ENCODE measurements around the gene DISP3. TPM values are rescaled to one million over a fixed set of nuclear protein-coding genes. Genes with fewer than 3 reads are reported as not detected.

Gene DISP3
- total and polyA plus RNA-seq, 8 donors: 0.13 to 6.7 (median 0.74) TPM

- Histone ChIP-seq H3K9me3 (no peaks in the 10 kb centered on the region), H3K36me3 (no peaks in the 10 kb centered on the region), H3K4me1 (no peaks in the 10 kb centered on the region), H3K4me3 (no peak overlapping the region), H3K27me3 (no peaks in the 10 kb centered on the region), H3K27ac (no peak overlapping the region)
- WGBS, 2 donors: 44 to 45% methylated on average over 8 of the region's 8 CpGs
- DNase-seq (no peak), ATAC-seq (no peak), FAIRE-seq (no peak)
- intact Hi-C loops (cut with DNase I): no loop called here
- TF ChIP-seq, protein P1, sequence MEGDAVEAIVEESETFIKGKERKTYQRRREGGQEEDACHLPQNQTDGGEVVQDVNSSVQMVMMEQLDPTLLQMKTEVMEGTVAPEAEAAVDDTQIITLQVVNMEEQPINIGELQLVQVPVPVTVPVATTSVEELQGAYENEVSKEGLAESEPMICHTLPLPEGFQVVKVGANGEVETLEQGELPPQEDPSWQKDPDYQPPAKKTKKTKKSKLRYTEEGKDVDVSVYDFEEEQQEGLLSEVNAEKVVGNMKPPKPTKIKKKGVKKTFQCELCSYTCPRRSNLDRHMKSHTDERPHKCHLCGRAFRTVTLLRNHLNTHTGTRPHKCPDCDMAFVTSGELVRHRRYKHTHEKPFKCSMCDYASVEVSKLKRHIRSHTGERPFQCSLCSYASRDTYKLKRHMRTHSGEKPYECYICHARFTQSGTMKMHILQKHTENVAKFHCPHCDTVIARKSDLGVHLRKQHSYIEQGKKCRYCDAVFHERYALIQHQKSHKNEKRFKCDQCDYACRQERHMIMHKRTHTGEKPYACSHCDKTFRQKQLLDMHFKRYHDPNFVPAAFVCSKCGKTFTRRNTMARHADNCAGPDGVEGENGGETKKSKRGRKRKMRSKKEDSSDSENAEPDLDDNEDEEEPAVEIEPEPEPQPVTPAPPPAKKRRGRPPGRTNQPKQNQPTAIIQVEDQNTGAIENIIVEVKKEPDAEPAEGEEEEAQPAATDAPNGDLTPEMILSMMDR (IDR thresholded peaks at IDR 0.05): no peak
These were observed 5.4 kb upstream of the DISP3 start for GRCh38 chr1:11473491-11474034.

GRCh38 chr1:11474826-11475225 lies 4.1 kb upstream of the DISP3 start:
- Histone ChIP-seq H3K4me3 (no peak overlapping the region), H3K9me3 (no peaks in the 10 kb centered on the region), H3K27me3 (no peaks in the 10 kb centered on the region), H3K27ac (no peak overlapping the region), H3K36me3 (no peaks in the 10 kb centered on the region), H3K4me1 (peaks cover 0 to 7% (median 0%) of the 10 kb centered on the region in 3 donors)
- no peak for ATAC-seq
- DNase-seq: no peak
- intact Hi-C loops (cut with DNase I): no loop called here
- 63 to 64% methylated on average over 5 of the region's 5 CpGs for WGBS, 2 donors
- no peak for FAIRE-seq
- TF ChIP-seq, protein P1 (IDR thresholded peaks at IDR 0.05): no peak

DNA sequence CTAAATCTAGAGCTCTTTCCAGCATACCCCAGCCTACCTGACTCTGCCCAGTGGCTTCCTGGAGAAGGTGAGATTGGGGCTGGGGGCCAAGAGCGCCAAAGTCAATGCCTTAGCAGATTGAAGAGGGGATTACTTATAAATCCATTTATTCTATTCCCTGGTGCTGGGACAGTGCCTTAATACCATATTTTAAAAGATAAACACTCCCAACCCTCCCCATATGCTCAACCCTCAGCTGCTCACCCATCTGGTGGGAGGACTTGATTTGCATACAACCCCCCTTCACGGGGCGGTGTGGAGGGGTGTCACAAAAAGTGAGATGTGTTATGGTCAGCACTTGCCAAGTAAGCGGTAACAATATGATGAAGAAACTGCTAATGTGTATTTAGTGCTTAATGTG lies 3.2 kb upstream of the DISP3 start:
- peaks cover 0 to 10% (median 0%) of the 10 kb centered on the region in 3 donors for H3K4me1 ChIP-seq
- ATAC-seq: no peak
- FAIRE-seq: no peak
- intact Hi-C loops (cut with DNase I): no loop called here
- no peaks in the 10 kb centered on the region for H3K27me3 ChIP-seq
- no peaks in the 10 kb centered on the region for H3K36me3 ChIP-seq
- no peak overlapping the region for H3K27ac ChIP-seq
- no peak for DNase-seq
- H3K9me3 ChIP-seq: no peaks in the 10 kb centered on the region
- WGBS, 2 donors: 71 to 79% methylated on average over 4 of the region's 4 CpGs
- TF ChIP-seq, protein P1 (IDR thresholded peaks at IDR 0.05): no peak
- H3K4me3 ChIP-seq: no peak overlapping the region

- intact Hi-C loops (cut with DNase I): no loop called here
- Histone ChIP-seq H3K4me3 (peak overlapping the region; percentile 19 to 55 (median 38)), H3K9me3 (no peaks in the 10 kb centered on the region), H3K27ac (no peak overlapping the region), H3K27me3 (no peaks in the 10 kb centered on the region), H3K36me3 (no peaks in the 10 kb centered on the region), H3K4me1 (peaks cover 0 to 10% (median 0%) of the 10 kb centered on the region in 3 donors)
- peak in 3 of 4 donors; percentile 3 to 5 (median 3) for ATAC-seq
- TF ChIP-seq, protein P1 (IDR thresholded peaks at IDR 0.05): no peak
- FAIRE-seq: no peak
- DNase-seq: peak in 1 of 6 donors; percentile 65
- WGBS, 2 donors: 2% methylated on average over 41 to 52 of the region's 52 CpGs
These were observed 522 bp downstream of the DISP3 start for GRCh38 chr1:11479375-11479979.

DNA sequence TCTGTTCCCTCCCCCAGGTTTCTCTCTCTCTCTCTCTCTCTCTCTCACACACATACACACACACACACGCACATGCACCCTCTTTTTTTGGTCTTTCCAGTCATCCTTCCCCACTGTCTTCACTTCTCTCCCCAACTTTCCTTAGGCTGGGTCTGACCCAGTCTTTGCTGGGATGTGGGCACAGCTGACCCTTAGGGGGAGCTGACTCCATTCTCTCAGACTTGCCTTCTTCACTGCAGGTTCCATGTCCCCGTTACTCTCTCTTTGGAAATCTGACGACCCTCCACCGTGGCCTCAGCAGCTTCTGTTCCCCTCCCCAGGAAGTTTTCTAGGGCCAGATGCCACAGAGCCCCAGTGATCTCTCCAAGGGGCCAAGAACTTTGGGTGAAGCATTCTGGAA lies 2.1 kb downstream of the DISP3 start:
- H3K27me3 ChIP-seq: no peaks in the 10 kb centered on the region
- intact Hi-C loops (cut with DNase I): no loop called here
- no peak for FAIRE-seq

More for the DNA sequence above, 2.1 kb downstream of the DISP3 start:
- H3K4me1 ChIP-seq: peaks cover 0 to 10% (median 0%) of the 10 kb centered on the region in 3 donors
- H3K4me3 ChIP-seq: no peak overlapping the region
- TF ChIP-seq, protein P1 (IDR thresholded peaks at IDR 0.05): no peak
- no peaks in the 10 kb centered on the region for H3K36me3 ChIP-seq
- H3K27ac ChIP-seq: no peak overlapping the region
- WGBS, 2 donors: 28 to 37% methylated on average over 4 of the region's 4 CpGs
- ATAC-seq: no peak
- no peak for DNase-seq
- H3K9me3 ChIP-seq: no peaks in the 10 kb centered on the region

Measured in pancreas (tissue), 10 donors.